ENCODE measurements around the gene CYTH4.

GRCh38 chr22:37343863-37344734, 61.8 kb downstream of the CYTH4 start:
- TF ChIP-seq EZH2phosphoT487 (IDR thresholded peaks at IDR 0.05; ENCODE audit: unreplicated experiment) (no peak), CTCF (conservative IDR thresholded peaks at IDR 0.05; ENCODE audit: low read depth in 2 of 2) (no peak), POLR2AphosphoS5 (IDR thresholded peaks at IDR 0.05; ENCODE audit: low read depth) (no peak), JUNB (IDR thresholded peaks at IDR 0.05; ENCODE audit: unreplicated experiment) (no peak), EZH2 (IDR thresholded peaks at IDR 0.05; ENCODE audit: low read depth, unreplicated experiment) (no peak), STAT1 (IDR thresholded peaks at IDR 0.05; ENCODE audit: unreplicated experiment) (no peak), CREB1 (CRISPR knock-in tag; IDR thresholded peaks at IDR 0.05; ENCODE audit: low read depth) (no peak), ZNF462 (CRISPR knock-in tag; IDR thresholded peaks at IDR 0.05) (no peak)
- TF ChIP-seq, protein P1, sequence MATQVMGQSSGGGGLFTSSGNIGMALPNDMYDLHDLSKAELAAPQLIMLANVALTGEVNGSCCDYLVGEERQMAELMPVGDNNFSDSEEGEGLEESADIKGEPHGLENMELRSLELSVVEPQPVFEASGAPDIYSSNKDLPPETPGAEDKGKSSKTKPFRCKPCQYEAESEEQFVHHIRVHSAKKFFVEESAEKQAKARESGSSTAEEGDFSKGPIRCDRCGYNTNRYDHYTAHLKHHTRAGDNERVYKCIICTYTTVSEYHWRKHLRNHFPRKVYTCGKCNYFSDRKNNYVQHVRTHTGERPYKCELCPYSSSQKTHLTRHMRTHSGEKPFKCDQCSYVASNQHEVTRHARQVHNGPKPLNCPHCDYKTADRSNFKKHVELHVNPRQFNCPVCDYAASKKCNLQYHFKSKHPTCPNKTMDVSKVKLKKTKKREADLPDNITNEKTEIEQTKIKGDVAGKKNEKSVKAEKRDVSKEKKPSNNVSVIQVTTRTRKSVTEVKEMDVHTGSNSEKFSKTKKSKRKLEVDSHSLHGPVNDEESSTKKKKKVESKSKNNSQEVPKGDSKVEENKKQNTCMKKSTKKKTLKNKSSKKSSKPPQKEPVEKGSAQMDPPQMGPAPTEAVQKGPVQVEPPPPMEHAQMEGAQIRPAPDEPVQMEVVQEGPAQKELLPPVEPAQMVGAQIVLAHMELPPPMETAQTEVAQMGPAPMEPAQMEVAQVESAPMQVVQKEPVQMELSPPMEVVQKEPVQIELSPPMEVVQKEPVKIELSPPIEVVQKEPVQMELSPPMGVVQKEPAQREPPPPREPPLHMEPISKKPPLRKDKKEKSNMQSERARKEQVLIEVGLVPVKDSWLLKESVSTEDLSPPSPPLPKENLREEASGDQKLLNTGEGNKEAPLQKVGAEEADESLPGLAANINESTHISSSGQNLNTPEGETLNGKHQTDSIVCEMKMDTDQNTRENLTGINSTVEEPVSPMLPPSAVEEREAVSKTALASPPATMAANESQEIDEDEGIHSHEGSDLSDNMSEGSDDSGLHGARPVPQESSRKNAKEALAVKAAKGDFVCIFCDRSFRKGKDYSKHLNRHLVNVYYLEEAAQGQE (IDR thresholded peaks at IDR 0.05; ENCODE audit: unreplicated experiment): no peak

Measured in GM23338 (cell line).